HG03175 (cell line): ENCODE measurements around the gene COX6A1.
A peak's percentile ranks its signal among the peaks of the same experiment; 100 is the strongest.

Experiments used
- ATAC-seq: cut with Tn5 transposase; IDR thresholded peaks from one replicate; pipeline ENCODE4 v1.9.1; 2021; ENCODE audit warnings: mild to moderate bottlenecking, moderate library complexity; ENCODE audit not compliant: unreplicated experiment

The COX6A1 gene

GRCh38 chr12:120437735-120438494 lies at the start of gene COX6A1:
TSS of gene COX6A1 (plus strand) at chr12:120438113. CDS start at chr12:120438127, 14 bp downstream.
- ATAC-seq = peak; percentile 92

GRCh38 chr12:120388691-120389481 lies 49.0 kb upstream of the COX6A1 start:
- ATAC-seq = no peak

- no peak for ATAC-seq
These were observed 47.3 kb upstream of the COX6A1 start for GRCh38 chr12:120390540-120391120.

DNA sequence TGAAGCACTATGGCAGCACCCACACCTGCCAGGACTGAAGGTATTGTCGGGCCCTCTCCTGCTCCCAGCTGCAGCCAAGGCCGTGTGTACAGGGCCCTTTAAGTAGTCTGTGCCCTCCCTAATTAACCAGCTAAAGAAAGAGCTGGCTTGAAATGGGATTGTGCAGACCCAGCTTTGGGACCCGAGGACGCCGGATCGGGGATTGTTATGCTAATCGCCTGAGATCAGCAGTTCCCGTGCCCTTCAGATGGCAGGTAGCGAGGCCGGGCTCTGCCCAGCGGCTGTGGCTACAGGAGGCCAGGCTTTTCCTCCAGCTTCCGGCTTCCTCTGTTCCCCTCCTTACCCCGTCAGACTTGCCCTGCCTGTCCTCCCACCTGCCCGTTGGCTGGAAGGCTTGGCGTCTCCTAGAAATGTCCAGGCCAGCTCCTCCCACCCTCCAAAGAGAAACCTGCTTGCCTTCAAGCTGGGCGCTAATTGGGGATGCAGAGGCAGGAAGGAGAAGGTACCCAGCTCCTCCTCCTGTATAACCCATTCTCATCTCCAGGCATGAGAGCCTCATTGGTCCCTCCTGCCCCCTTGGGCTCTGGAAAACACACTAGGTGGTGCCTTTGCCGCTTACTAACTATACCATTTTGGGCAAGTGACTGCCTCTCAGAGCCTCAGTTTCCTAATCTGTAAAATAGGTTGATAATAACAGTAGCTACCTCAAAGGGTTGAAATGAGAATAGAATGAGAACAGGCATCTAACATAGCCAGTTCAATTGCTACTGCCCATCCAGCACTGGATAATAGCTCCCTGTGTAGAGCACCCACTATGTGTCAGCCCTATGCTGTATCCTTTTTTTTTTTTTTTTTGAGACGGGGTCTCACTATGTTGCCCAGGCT lies 43.2 kb upstream of the COX6A1 start:
- no peak for ATAC-seq

- ATAC-seq = no peak
These were observed 39.9 kb upstream of the COX6A1 start for GRCh38 chr12:120397824-120398540.

GRCh38 chr12:120399531-120399930 lies 38.4 kb upstream of the COX6A1 start:
- ATAC-seq = no peak

DNA sequence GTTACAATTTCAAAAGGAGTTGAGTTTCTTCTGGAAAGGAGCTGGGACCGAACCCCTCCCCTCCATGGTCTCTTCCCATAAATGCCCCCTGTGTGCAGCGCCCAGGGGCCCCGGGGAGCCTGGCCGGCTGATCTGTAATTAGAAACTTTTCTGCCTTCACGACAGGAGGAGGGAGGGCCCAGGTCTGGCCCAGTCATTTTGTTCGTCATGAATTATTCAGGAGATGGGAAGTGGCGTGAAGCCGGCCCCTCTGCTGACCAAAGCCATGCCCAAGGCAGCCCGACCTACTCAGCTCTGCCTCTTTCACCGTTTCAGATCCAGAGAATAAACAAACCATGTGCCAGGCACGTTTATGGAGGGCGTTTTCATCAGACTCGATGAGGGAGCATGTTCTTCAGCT lies 35.7 kb upstream of the COX6A1 start:
- no peak for ATAC-seq

DNA sequence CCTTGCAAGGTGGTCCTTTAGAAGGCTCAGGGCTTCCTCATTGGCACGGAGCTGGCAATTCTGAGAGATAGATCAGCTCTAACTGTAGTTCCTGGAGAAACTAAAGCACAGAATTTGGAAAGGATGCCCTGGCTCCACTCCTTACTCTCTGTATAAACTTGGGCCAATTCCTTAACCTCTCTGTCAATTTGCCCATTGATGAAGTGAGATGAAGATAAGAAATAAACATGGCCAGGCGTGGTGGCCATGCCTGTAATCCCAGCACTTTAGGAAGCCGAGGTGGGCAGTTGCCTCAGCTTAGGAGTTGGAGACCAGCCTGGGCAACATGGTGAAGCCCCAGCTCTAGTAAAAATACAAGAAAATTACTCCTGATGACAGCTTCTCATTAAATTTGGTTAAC lies 34.0 kb upstream of the COX6A1 start:
- ATAC-seq = no peak

DNA sequence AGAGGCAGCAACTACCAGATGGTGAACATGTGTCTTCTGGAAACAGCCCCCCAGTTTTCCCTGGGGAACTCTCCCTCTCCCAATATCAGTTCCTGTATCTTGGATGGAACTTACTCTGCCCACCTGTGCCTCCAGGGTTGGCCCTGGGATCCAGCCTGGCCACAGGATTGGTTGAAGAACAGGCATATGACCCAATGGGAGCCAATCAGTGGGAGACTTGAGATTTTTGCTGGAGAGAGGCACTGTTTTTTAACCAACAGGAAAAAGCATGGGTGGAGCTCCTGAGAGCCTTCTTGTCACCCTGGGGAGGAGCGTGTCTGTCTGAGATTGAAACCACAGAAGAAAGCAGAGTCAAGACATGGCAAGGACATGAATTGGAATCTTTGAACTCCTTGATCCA lies 33.6 kb upstream of the COX6A1 start:
- ATAC-seq = no peak

GRCh38 chr12:120406069-120406468 lies 31.8 kb upstream of the COX6A1 start:
- ATAC-seq = no peak

DNA sequence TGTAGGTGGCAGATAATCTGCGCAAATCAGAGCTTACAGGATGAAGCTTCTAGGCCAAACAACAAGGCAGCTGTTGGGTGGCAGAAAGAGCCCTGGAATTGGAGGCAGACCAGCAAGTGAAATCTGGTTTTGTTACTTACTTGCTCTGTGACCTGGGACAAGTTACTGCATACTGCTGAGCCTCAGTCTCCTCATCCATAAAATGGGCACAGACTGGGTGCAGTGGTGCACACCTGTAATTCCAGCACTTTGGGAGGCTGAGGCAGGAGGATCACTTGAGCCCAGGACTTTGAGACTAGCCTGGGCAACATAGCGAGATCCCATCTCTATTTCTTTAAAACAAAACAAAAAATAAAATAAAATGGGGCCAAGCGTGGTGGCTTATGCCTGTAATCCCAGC lies 31.4 kb upstream of the COX6A1 start:
- ATAC-seq = no peak

DNA sequence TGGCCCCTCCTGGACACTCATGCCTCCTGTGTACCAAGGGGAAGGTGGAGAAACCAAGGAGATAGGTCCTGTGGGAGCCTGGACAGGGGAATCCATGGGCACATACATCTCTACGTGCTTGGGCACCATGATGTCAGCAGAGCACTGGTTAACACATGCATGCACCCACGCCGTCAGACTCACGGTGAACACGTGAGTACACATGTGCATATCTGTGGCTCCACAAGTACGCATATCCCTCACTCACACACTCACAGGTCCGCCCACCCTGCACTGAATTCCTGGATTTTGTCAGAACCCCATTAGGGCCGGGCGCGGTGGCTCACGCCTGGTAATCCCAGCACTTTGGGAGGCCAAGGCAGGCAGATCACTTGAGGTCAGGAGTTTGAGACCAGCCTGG lies 29.1 kb upstream of the COX6A1 start:
- no peak for ATAC-seq

GRCh38 chr12:120412421-120412820 lies 25.5 kb upstream of the COX6A1 start:
- no peak for ATAC-seq

GRCh38 chr12:120413901-120414695 lies 23.8 kb upstream of the COX6A1 start:
- no peak for ATAC-seq

DNA sequence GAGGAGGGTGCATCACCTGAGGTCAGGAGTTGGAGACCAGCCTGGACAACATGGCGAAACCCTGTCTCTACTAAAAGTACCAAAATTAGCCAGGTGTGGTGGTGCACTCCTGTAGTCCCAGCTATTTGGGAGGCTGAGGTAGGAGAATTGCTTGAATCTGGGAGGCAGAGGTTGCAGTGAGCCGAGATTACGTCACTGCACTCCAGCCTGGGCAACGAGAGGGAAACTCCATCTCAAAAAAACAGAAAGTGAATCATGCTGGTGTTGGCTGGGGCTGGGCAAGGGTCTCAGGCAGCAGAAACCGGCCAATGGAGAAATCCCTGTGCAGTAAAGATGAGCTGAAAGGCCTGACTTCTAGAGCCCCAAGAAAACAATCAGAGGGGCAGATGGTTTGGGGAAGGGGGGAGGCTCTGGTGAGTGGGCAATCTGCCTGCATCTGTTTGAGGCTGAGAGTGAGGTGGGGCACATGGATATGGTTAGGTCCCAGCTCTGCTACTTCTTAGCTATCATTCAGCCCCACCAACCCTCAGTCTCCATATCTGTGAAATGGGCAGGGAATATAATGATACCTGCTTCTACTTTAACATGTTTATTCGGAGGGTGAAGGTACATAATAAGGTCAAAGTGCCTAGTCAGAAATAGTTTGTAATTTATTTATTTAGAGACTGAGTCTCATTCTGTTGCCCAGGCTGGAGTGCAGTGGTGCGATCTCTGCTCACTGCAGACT lies 21.3 kb upstream of the COX6A1 start:
- ATAC-seq = no peak

- ATAC-seq = no peak
These were observed 19.9 kb upstream of the COX6A1 start for GRCh38 chr12:120417917-120418580.

DNA sequence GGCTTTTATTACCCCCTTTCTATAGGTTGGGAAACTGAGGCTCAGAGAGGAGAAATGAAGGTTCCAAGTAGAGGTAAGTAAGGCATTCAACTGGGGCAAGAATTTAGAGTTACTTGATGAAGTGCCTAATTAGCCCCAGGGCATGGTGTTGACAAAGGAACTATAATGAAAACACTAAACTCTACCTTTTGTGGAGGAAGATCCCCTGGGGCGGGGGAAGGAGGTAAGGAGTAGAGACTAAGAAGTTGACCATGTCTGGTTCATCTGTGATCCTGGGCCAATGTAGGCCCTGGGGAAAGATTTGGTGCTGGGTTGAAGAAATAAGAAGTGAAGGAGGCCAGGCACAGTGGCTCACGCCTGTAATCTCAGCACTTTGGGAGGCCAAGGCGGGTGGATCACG lies 16.2 kb upstream of the COX6A1 start:
- no peak for ATAC-seq

GRCh38 chr12:120422892-120423456 lies 14.9 kb upstream of the COX6A1 start:
- ATAC-seq = no peak
